ENCODE data around the gene CPA1.

The CPA1 gene

DNA sequence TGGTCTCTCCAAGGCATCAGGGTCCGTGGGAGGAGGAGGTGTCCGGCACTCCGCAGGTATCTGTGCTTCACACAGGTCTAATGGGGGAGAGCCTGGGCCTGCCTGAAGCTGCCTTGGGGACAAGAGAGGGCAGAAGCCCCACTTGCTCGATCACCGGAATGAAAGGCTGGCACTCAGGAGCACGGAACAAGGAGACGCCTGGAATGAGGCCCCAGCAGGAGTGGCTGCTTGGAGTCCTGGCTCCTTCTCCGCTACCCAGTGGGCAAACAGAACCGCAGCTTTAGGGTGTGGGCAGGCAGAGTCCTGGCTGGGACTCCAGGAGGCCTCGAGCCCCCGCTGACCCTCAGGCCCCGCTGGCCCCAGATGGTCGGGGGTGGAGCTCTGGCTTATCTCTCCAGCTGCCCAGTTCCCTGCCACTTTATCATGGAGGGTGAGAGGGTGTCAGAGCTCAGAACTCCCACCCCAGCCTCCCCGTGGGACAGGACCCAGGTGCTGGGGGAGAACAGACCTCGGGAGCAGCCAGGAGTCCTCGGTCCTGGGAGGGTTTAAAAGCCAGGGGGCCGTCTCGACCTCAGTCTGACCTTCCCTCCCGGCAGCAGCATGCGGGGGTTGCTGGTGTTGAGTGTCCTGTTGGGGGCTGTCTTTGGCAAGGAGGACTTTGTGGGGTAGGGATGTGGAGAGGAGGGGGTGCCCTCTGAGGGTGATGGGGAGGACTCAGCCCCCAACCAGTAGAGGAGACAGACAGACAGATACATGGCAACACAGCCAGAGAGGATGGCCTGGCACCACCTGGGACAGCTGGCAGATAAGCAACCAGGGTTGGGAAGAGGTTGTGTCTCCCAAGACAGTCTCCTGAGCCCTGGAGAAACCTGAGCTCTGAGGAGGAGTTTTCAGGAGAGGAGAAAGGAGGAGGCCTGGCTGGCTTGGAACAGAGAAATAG, at the start of gene CPA1:
Gene CPA1 (plus strand): TSS at position 574 of the 940 bp plus-strand sequence. CDS start 27 bp downstream, at position 601.
- DNase-seq (ENCODE audit: insufficient read length, low spot score) = no peak
- no peak for FAIRE-seq

DNA sequence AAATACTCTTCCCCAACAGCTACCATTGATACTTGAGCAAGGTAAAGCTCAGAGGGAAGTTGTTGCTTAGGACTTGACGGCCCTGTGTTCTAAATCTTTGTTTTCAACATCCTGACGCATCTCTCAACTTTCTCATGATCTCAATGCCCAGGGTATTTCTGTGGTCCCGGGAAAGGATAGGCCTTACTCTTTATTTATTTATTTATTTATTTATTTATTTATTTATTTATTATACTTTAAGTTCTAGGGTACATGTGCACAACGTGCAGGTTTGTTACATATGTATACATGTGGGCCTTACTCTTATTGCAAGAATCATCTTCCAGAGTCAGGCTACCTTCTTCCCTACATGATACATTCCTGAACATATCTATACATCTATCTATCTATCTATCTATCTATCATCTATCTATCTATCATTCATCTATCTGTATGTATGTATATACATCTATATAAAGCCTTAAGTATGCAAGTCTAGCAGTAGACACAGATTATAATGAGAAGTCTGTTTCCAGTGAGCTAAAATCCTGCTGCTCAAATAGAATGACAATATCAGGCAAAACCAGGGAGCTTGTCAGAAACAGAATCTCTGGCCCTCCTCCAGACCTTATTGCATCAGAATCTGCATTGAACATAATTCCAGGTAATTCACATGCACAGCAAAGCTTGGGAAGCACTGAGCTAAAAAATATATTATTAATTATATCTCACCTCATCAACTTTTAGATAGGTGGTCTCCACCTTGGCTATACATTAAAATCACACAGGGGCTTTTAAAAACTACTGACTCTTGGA, 47.8 kb upstream of the CPA1 start:
- FAIRE-seq = no peak
- no peak for DNase-seq (ENCODE audit: insufficient read length, low spot score)

DNA sequence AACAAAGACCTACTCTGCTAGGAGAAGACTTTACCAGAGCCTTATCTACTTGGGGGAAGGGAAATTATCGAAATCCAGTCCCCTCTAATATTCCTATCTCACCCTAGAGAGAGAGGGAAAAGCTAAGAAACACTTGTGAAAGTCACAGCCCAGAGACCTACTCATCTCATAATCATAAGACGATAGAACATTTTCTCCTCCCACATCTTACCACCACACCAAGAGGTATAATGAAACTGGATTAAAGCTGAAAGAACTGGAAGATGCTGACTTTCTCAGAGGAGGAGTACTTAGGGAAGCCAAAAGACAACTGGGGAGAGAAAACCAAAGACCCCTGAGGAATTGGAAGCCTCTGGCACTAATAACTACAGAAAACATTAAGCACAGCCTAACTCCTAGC, 46.5 kb upstream of the CPA1 start:
- FAIRE-seq (no peak), DNase-seq (ENCODE audit: insufficient read length, low spot score) (no peak)

DNA sequence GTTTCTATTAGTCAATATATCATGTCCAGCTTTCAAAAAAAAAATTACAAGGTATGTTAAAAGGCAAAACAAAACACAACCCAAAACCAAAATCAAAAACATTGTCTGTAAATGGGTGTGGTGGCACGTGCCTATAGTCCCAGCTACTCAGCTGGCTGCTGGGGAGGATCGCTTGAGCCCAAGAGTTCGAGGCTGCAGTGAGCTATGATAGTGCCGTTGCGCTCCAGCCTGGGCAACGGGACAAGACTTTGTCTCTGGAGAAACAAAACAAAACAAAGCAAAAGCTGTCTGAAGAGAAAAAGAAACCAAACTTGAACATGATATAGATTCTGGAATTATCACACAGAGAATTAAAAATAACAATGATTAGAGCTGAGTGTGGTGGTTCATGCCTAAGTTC, 46.0 kb upstream of the CPA1 start:
- DNase-seq (ENCODE audit: insufficient read length, low spot score) (no peak), FAIRE-seq (no peak)

DNA sequence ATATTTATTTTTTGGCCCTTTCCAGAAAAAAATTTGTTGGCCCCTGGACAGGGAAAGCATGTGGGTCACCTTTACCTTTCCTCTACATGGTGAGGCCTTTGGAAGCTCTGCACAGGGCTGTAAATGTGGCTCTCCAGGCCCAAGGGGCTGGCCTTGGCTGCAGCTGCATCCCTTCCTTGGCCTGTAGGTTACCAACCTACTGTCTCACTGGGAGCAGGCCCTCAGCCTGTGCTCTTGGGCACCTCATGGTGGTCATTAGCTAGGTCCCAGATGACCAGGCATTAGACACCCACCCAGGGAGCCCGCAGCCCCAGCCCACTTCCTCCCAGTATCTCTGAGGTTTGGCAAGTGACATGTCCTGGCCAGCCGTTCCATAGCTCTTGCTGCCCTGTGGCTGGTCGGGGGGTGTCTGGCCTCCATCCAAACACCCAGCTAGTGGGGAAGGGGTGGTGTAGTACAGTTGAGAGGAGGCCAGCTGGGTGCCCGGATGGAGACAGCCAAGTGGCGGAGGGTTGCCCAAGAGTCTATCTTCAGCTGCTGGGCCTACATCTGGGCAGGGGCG, 42.8 kb upstream of the CPA1 start:
- FAIRE-seq = no peak
- no peak for DNase-seq (ENCODE audit: insufficient read length, low spot score)

DNA sequence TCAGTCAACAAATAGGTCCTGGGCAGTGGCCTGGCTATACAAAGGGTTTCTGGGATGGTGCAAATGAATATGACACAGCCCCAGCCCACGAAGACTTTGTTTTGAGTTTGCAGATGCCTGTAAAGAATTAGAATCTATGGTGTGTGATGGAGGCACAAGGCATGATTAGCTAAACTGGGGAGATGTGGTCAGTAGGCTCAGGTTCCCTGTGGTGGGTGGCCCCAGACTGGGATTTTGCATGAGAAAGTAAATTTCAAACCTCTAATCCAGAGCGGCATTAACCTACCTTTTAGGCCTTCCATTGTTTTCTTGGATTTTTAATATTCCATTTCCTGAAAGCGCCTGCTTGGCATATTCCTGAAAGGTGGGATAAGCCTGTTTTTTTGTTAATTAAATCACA, 42.1 kb upstream of the CPA1 start:
- FAIRE-seq (no peak), DNase-seq (ENCODE audit: insufficient read length, low spot score) (no peak)

DNA sequence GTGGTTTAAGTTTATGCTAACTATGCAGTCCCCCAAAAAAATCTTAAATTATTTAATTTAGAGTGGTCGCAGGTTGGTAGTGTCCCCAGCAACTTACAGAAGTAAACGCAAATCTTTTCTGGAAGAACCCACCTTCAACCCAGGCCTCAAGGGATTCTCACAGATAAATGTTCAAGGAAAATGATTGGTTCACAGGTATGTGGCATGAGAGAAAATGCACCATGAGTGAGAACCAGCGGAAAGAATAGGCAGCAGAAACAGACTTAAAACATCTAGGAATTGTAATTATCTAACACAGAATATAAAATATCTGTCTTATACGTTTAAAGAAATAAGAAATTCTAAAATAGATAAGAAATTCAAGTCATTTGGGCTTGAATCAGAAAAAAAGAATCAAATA, 38.4 kb upstream of the CPA1 start:
- no peak for FAIRE-seq

DNA sequence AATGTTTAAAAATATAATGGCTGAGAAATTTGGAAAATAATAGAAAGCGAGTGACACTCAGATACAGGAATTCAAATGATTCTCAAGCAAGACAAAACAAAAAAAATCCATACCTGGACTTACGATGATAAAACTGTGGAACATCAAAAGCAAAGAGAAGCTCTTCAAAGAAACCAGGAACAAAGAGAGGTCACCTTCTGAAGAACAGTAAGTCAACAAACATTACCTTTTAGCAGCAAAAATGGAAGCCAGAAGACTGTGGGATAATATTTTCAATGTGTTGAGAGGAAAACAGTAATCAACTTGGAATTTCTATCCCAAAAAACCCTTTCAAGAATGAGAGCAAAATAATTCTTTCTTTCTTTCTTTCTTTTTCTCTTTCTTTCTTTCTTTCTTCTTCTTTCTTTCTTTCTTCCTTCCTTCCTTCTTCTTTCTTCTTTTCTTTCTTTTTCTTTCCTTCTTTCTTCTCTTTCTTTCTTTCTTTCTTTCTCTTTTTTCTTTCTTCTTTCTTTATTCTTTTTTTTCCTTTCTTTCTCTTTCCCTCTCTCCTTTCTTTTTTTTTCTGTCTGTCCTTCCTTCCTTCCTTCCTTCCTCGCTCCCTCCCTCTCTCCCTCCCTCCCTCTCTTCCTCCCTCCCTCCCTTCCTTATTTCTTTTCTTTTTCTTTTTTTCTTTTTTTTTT, 37.5 kb upstream of the CPA1 start:
- FAIRE-seq (no peak), DNase-seq (ENCODE audit: insufficient read length, low spot score) (no peak)

More for the DNA sequence above, 38.4 kb upstream of the CPA1 start:
- DNase-seq (ENCODE audit: insufficient read length, low spot score) = no peak

DNA sequence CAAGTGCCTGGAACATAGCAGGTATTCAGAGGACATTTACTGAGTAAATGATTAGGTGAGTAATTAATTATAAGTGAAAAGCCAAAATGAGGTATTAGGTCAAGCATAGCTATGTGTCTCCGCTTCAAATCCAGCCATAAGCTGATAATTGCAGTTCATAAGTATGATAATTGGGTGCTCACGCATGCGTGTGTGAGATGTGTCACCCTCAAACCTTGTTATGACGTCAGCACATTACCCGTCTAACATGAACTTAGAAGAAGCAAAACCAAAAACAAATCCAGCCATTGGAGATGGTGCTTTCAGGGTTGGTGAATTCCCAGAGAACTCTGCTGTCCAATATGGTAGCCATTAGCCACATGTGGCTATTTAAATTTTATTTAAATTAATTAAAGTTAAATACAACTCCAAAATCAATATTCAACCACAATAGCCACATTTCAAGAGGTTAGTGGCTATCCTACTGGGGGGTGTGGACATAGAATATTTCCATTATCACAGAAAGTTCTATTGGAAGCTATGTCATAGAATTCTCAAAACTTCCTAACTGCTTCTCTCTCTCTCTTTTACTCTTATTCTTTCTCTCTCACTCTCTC, 35.9 kb upstream of the CPA1 start, which contains the start of gene CPA5:
Gene CPA5 (plus strand): TSS at position 546 of the 596 bp plus-strand sequence. CDS start 1,670 bp downstream, outside the sequence.
- FAIRE-seq (no peak), DNase-seq (ENCODE audit: insufficient read length, low spot score) (no peak)

DNA sequence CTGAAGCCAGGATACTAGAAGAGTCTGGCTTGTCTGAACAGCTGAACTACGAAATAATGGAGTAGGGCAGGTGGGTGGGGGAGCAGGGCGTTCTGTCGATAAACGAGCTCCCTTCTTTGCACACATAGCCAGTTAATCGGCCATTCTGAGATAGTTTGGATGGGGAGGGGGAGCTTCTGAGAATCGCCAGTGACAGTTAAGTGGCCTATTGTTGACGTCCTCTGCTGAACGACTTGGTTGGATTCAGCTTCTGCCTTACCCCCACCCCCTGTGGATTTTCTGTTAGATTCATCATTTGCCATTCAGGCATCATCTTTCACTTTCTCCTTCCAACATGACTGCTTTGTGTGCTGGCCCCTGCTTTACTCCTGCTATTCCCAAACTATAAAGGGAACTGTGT, 35.2 kb upstream of the CPA1 start:
- FAIRE-seq (no peak), DNase-seq (ENCODE audit: insufficient read length, low spot score) (no peak)

DNA sequence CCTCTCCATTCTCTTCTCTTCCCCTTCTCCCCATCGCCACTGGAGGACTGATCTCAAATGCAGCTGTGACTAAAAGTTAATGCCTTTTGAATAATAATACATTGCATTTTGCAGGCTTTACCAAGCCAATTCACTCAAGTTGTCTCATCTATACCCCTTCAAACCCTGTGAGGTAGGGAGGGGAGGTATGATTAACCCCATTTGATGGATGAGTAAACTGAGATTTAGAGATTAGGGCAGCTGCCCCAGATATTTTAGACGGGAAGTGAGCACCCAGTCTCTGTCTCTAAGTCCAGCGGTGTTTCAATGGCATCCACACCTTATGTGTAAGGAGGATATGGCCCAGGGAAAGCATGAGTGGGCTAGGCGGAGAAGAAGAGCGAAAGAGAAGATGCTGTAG, 34.6 kb upstream of the CPA1 start:
- FAIRE-seq = no peak
- DNase-seq (ENCODE audit: insufficient read length, low spot score) = no peak

DNA sequence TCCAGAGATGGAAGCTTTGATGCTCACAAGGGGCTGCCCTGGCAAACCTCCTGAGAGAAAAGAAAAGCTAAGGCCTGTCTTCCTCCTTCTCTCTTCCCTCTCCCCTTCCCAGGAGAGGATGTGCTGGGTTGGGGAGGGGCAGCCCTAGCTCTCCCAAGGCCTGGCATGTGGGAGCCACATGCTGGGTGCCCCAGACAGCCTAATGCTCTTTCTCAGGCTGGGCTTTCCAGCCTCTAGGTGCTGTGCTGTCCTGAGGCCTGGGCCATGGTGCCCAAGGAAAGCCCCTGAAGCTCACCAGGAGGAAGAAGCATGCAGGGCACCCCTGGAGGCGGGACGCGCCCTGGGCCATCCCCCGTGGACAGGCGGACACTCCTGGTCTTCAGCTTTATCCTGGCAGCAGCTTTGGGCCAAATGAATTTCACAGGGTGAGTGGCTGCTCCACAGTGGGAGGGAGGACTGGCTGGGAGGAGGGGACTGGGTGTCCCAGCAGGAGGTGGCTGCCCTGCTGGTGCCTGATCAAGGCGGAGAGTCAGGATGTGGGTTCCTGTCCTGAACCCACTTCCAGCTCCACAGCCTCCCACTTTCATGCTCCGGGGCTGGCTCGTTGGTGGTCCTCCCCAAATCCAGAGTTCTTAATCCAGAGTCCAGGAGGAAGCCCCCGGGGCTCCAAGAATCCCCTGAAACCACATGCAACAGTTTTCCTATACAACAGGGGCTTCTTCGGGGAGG, 34.0 kb upstream of the CPA1 start:
- FAIRE-seq = no peak
- DNase-seq (ENCODE audit: insufficient read length, low spot score) = no peak

DNA sequence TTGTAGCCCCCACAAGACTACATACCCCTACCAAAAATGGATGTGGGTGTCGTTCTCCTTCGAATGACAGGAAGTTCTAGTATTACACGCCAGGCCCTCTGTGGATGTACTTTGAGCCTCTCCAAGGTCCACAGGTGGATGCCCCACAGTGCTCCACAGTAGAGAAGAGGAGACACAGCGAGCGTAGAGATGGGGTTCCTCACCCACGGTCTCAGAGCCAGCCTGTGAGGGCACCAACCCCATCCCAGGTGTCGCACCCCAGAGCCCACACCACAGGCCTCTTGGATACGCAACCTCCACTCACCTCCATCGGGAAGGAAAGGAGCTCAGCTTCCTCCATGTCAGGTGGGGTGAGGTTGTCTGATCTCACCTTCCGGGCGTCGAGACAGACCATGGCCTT, 33.4 kb upstream of the CPA1 start:
- FAIRE-seq = no peak

DNA sequence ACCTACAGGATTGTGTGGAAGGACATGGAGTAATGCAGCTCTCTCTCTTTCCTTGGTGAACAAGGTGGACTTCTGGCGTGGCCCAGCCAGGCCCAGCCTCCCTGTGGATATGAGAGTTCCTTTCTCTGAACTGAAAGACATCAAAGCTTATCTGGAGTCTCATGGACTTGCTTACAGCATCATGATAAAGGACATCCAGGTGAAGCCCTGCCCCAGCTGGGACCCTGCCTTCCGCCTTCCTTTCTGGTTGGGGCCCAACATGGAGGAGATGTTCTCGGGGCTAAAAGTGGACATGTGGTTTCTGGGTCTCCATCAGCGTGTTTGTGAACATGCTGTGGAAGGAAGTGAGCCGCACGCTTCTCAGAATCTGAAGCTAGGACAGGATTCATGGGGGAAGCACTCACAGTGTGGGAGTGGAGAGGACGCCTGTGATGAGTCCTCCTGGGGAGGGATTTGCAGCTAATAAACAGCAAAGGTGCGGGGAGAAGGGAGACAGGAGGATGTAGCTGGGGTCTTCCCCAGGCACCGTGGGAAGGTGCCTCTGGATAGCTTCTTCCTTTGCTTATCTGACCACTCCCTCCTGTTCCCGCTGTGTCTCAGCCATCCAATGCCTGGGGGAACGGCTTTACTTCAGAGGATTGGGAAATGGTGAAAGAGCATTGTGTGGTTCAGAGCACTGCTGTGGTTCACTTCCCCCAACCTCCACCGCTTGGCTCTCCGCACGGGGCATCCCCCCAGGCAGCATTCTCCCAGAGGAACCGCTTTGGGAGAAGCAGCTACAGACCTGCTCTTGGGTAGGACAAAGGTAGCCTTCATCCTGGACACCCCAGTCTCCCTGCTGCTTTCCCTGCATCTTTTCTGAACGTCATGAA, 30.1 kb upstream of the CPA1 start:
- FAIRE-seq (no peak), DNase-seq (ENCODE audit: insufficient read length, low spot score) (no peak)

More for the DNA sequence above, 33.4 kb upstream of the CPA1 start:
- DNase-seq (ENCODE audit: insufficient read length, low spot score) = no peak

DNA sequence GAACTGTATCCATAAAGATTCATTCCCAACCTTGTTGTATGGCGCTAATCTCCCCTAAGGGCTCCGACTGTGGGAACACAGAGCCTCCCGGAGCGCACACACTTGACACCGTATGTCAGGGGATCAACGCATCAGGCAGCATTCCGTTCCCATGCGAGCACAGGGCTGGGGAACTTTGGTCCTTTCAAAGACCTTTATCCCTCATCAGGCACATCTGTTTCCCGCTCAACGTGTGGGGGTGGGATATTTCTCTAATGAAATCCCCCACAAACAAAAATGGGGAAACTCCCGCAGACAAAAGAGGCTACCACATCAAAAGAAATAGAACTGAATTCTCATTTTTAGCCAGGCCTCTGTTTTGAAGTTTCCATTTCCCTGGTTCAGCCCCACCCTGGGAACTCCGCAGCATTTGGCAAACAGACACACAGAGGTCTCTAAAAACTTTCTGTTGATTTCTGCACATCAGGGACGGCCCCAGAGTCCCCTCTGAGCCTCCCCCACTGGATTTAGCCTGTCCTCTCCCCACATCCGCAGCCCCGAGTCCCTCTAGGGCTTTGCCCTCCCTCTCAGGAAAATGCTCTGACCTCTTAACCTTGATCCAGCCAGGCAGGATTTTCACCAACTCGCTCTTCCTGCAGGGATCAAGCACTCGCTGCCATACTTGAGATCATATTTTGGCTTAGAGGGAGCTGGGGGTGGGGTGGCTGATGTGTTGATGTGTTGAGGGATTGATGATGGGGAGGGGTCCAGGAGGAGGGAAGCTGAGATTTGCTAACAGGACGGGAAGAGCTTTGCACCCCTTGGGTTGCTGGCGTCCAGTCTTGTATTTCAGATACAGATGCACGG, 29.1 kb upstream of the CPA1 start:
- DNase-seq (ENCODE audit: insufficient read length, low spot score) = no peak
- no peak for FAIRE-seq

DNA sequence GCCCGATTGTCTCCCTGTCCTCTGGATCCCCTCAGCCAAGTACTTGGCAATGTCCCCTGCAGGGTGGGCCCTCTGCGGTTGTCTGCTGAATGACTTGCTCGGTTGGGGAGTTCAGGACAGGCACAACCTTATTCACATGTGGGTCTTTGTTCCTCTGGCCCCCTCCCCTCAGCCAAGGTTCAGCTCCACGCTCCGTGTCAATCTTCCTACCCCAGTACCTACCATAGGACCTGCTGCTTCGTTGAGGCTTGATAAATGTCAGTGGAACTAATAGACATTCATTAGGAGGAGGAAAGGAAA, 28.6 kb upstream of the CPA1 start:
- DNase-seq (ENCODE audit: insufficient read length, low spot score) (no peak), FAIRE-seq (no peak)

DNA sequence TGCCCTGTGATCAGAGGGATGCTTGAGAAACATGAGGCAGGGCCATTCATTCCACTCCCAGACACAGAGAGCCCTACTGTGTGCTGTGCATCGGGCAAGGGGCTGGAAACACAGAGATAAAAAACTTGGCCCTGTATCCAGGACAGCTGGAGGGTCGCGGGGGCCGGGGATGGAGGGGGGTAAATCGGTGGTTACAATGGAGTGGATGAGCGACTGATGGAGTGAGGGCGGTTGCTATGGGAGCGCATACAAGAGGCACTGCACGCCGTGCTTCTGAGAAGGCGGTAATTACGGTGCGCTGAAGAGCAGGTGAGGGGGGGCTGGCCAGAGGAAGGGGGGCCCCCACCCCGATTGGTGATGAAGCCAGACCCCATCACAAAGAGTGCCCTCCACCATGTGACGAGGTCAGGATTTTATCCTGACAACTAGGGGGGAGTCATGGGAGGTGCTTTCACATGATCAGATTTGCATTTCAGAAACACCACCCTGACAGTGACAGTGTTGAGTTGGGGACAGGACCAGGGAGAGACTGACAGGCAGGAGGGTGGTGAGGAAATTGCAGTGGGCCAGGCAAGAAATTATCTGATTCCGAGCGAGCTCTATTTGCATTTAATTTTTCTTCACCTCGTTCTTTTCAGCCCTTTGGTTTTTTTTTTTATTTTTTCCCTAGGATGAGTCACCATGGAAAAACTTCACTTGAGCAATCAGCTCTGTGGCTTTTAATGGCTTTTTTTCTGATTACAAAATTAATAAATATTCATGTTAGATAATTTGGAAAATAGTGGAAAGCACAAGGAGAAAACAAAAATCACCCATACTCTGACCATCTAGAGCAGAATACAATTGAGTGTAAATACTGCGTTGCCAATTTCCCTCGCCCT, 27.9 kb upstream of the CPA1 start:
- FAIRE-seq (no peak), DNase-seq (ENCODE audit: insufficient read length, low spot score) (no peak)
